H1 (cell line): ENCODE data around the gene OSBPL5. TPM values are rescaled to one million over a fixed set of nuclear protein-coding genes. Genes with fewer than 3 reads are reported as not detected.

Source experiments
- CTCF ChIA-PET: fragments of 300-600 bp; sonication (Branson Sonifier 250); formaldehyde crosslinking; loops from one replicate; lab custom pipeline; 2021; ENCODE audit not compliant: partially characterized antibody; lab: Charles Lee
- POLR2A ChIA-PET: fragments of 300-600 bp; sonication (Branson Sonifier 250); formaldehyde crosslinking; loops from one replicate; lab custom pipeline; 2021; ENCODE audit warnings: inconsistent platforms; ENCODE audit not compliant: partially characterized antibody; lab: Charles Lee
- DNase-seq, 2 experiments: peaks; one replicate each; pipeline versions ENCODE4 v3.0.0 to v3.0.0-alpha.2; 2010 to 2022; ENCODE audit warnings: low spot score in 2 of 2, low read depth in 1 of 2, mixed read lengths in 1 of 2
- FAIRE-seq: peaks from 2 replicates; lab custom pipeline; 2011; peaks lifted over from hg19 to GRCh38; lab: Jason Lieb, UNC
- H2AFZ ChIP-seq: 2 replicates; pipeline ENCODE4 v1.8.1; 2012; ENCODE audit warnings: low read length, inconsistent platforms
- H2AK5ac ChIP-seq: 2 replicates; pipeline ENCODE4 v1.6.1; 2013; ENCODE audit warnings: low read depth, low read length
- H2BK120ac ChIP-seq: replicated peaks from 2 replicates; pipeline ENCODE3; 2013; ENCODE audit warnings: low read depth, low read length, inconsistent platforms
- H2BK12ac ChIP-seq: 2 replicates; pipeline ENCODE4 v1.6.1; 2013; ENCODE audit warnings: low read depth, low read length
- H2BK15ac ChIP-seq: 2 replicates; pipeline ENCODE4 v1.6.1; 2013; ENCODE audit warnings: low read length
- H2BK20ac ChIP-seq: 2 replicates; pipeline ENCODE4 v1.6.1; 2013; ENCODE audit warnings: low read length
- H2BK5ac ChIP-seq: 2 replicates; pipeline ENCODE4 v1.6.1; 2013; ENCODE audit warnings: low read depth, low read length
- H3K14ac ChIP-seq: 2 replicates; pipeline ENCODE4 v1.6.1; 2013; ENCODE audit warnings: inconsistent platforms; ENCODE audit not compliant: insufficient read length
- H3K18ac ChIP-seq: 2 replicates; pipeline ENCODE4 v1.6.1; 2013; ENCODE audit warnings: low read length; ENCODE audit errors: extremely low read depth
- H3K23ac ChIP-seq: 2 replicates; pipeline ENCODE4 v1.6.1; 2013; ENCODE audit warnings: inconsistent platforms; ENCODE audit not compliant: insufficient read length
- H3K23me2 ChIP-seq: 2 replicates; pipeline ENCODE4 v1.6.1; 2013; ENCODE audit warnings: low read depth, low read length
- H3K27ac ChIP-seq: 2 replicates; pipeline ENCODE4 v1.6.1; 2011; ENCODE audit warnings: low read depth, low read length, inconsistent platforms
- H3K27me3 ChIP-seq, 4 experiments: replicated peaks in 1 of 4; 1 replicate in 1 of 4; 2 replicates in 3 of 4; pipeline versions ENCODE4 v1.6.1 to v1.8.1; 2011 to 2013; ENCODE audit warnings: low read length in 3 of 4, mild to moderate bottlenecking in 3 of 4, inconsistent platforms in 2 of 4, mixed read lengths in 2 of 4, moderate library complexity in 1 of 4; ENCODE audit not compliant: control insufficient read depth in 3 of 4, insufficient read depth in 3 of 4; ENCODE audit errors: extremely low read depth in 1 of 4
- H3K36me3 ChIP-seq, 4 experiments: 2 replicates each; pipeline versions ENCODE4 v1.6.1 to v1.8.1; 2011 to 2013; ENCODE audit warnings: mild to moderate bottlenecking in 4 of 4, low read length in 3 of 4, moderate library complexity in 2 of 4, control low read depth in 1 of 4, inconsistent platforms in 1 of 4; ENCODE audit not compliant: insufficient read depth in 4 of 4, control insufficient read depth in 2 of 4
- H3K4ac ChIP-seq: replicated peaks from 2 replicates; pipeline ENCODE3; 2013; ENCODE audit warnings: low read length, low read depth, mixed read lengths, inconsistent platforms; ENCODE audit not compliant: insufficient read length
- H3K4me1 ChIP-seq, 4 experiments: replicated peaks in 1 of 4; 1 replicate in 1 of 4; 2 replicates in 3 of 4; pipeline versions ENCODE4 v1.6.1 to v1.8.1; 2011 to 2013; ENCODE audit warnings: low read length in 3 of 4, inconsistent platforms in 2 of 4, mixed read lengths in 1 of 4; ENCODE audit not compliant: insufficient read depth in 4 of 4, control insufficient read depth in 3 of 4
- H3K4me2 ChIP-seq, 2 experiments: 2 replicates each; pipeline versions ENCODE4 v1.6.1 to v1.8.1; 2011 to 2013; ENCODE audit warnings: low read depth in 2 of 2, low read length in 2 of 2, control low read depth in 1 of 2, inconsistent platforms in 1 of 2, mild to moderate bottlenecking in 1 of 2; ENCODE audit not compliant: insufficient read depth in 1 of 2
- H3K4me3 ChIP-seq, 4 experiments: fragments of 200-600, 300-600 bp in 1 of 4; sonication (generic), shearing (Covaris generic), sonication (Bioruptor Twin) in 1 of 4; 2 replicates each; pipeline versions ENCODE4 v1.5.1 to v1.8.1; 2011 to 2016; ENCODE audit warnings: low read length in 4 of 4, low read depth in 3 of 4, control low read depth in 2 of 4, inconsistent platforms in 2 of 4, mild to moderate bottlenecking in 2 of 4, mixed read lengths in 1 of 4, moderate library complexity in 1 of 4; ENCODE audit not compliant: insufficient read depth in 2 of 4; ENCODE audit errors: extremely low read depth in 1 of 4
- H3K56ac ChIP-seq: replicated peaks from 2 replicates; pipeline ENCODE3; 2013; ENCODE audit warnings: low read depth, mild to moderate bottlenecking, mixed read lengths, low read length, inconsistent platforms; ENCODE audit not compliant: insufficient read length
- H3K79me1 ChIP-seq: 2 replicates; pipeline ENCODE4 v1.6.1; 2013; ENCODE audit warnings: low read depth, low read length, control low read depth
- H3K79me2 ChIP-seq, 2 experiments: 2 replicates each; pipeline versions ENCODE4 v1.6.1 to v1.8.1; 2012 to 2013; ENCODE audit warnings: low read length in 2 of 2, mild to moderate bottlenecking in 2 of 2, inconsistent platforms in 1 of 2; ENCODE audit not compliant: insufficient read depth in 2 of 2, control insufficient read depth in 1 of 2
- H3K9ac ChIP-seq, 4 experiments: replicated peaks in 1 of 4; 1 replicate in 1 of 4; 2 replicates in 3 of 4; pipeline versions ENCODE4 v1.6.1 to v1.8.1; 2011 to 2013; ENCODE audit warnings: low read depth in 3 of 4, low read length in 3 of 4, control low read depth in 2 of 4, mild to moderate bottlenecking in 2 of 4, moderate library complexity in 2 of 4, inconsistent platforms in 1 of 4; ENCODE audit errors: extremely low read depth in 1 of 4
- H3K9me3 ChIP-seq, 2 experiments: 2 replicates each; pipeline versions ENCODE4 v1.6.1 to v1.8.1; 2012 to 2013; ENCODE audit warnings: mild to moderate bottlenecking in 2 of 2, moderate library complexity in 2 of 2, control low read depth in 1 of 2, inconsistent platforms in 1 of 2, low read depth in 1 of 2, low read length in 1 of 2, mixed read lengths in 1 of 2; ENCODE audit not compliant: insufficient read depth in 2 of 2
- H4K20me1 ChIP-seq, 2 experiments: replicated peaks in 1 of 2; 2 replicates each; pipeline versions ENCODE3 to v1.8.1; 2011 to 2013; ENCODE audit warnings: inconsistent platforms in 2 of 2, low read length in 2 of 2, mild to moderate bottlenecking in 1 of 2; ENCODE audit not compliant: insufficient read depth in 2 of 2, control insufficient read depth in 1 of 2
- H4K5ac ChIP-seq: 2 replicates; pipeline ENCODE4 v1.6.1; 2013; ENCODE audit warnings: low read length, low read depth, mixed read lengths, inconsistent platforms; ENCODE audit not compliant: insufficient read length
- H4K8ac ChIP-seq: 2 replicates; pipeline ENCODE4 v1.8.0; 2013; ENCODE audit warnings: mild to moderate bottlenecking, moderate library complexity, low read length, inconsistent platforms; ENCODE audit not compliant: insufficient read depth; ENCODE audit errors: extremely low read depth
- H4K91ac ChIP-seq: replicated peaks from 2 replicates; pipeline ENCODE3; 2013; ENCODE audit warnings: low read length, mixed read lengths, inconsistent platforms; ENCODE audit not compliant: insufficient read length
- ATF3 ChIP-seq: IDR thresholded peaks from 2 replicates; pipeline ENCODE4 v1.6.1; 2011; ENCODE audit warnings: low read depth, mild to moderate bottlenecking, low read length; ENCODE audit not compliant: insufficient read depth
- EGR1 ChIP-seq: IDR thresholded peaks from 2 replicates; pipeline ENCODE4 v1.6.1; 2011; ENCODE audit warnings: low read depth, low read length, borderline replicate concordance
- RAD21 ChIP-seq, 2 experiments: IDR thresholded peaks in 1 of 2; conservative IDR thresholded peaks in 1 of 2; 2 replicates each; pipeline ENCODE4 v1.6.1; 2011; ENCODE audit warnings: low read depth in 2 of 2, low read length in 2 of 2, improper control_type of control experiment in 1 of 2, inconsistent platforms in 1 of 2, mild to moderate bottlenecking in 1 of 2, moderate library complexity in 1 of 2
- SAP30 ChIP-seq: fragments of 300-600 bp; sonication (generic); IDR thresholded peaks from 2 replicates; pipeline ENCODE4 v1.7.1; 2012; ENCODE audit warnings: low read length, moderate library complexity, mild to moderate bottlenecking, inconsistent platforms; ENCODE audit not compliant: insufficient read depth, insufficient replicate concordance
- SIN3A ChIP-seq, 2 experiments: IDR thresholded peaks in 1 of 2; conservative IDR thresholded peaks in 1 of 2; 2 replicates each; pipeline ENCODE4 v1.6.1; 2011 to 2012; ENCODE audit warnings: low read length in 2 of 2, improper control_type of control experiment in 1 of 2, low read depth in 1 of 2, mild to moderate bottlenecking in 1 of 2
- SP1 ChIP-seq: IDR thresholded peaks from 2 replicates; pipeline ENCODE4 v1.6.1; 2011; ENCODE audit warnings: low read depth, low read length
- TAF1 ChIP-seq: IDR thresholded peaks from 2 replicates; pipeline ENCODE4 v1.6.1; 2011; ENCODE audit warnings: mild to moderate bottlenecking, low read depth, low read length
- TAF7 ChIP-seq: optimal IDR thresholded peaks from 2 replicates; pipeline ENCODE3; 2011; ENCODE audit warnings: low read depth, mild to moderate bottlenecking, inconsistent platforms, low read length, moderate library complexity, borderline replicate concordance
- TBP ChIP-seq: IDR thresholded peaks from 2 replicates; pipeline ENCODE4 v1.6.1; 2011; ENCODE audit warnings: low read depth, low read length, improper control_type of control experiment
- USF2 ChIP-seq: IDR thresholded peaks from 2 replicates; pipeline ENCODE4 v1.6.1; 2011; ENCODE audit warnings: low read length, improper control_type of control experiment
- WGBS, 2 experiments: shearing (Covaris generic) in 1 of 2; methylation state at CpG; one replicate each; pipeline versions ENCODE4 v1.1.6 to v1.1.7; 2013 to 2015; ENCODE audit warnings: low lambda C conversion rate in 2 of 2, mixed read lengths in 2 of 2, inconsistent platforms in 1 of 2, low coverage in 1 of 2, missing lambda C conversion rate in 1 of 2; ENCODE audit not compliant: insufficient replicate concordance in 2 of 2, insufficient coverage in 1 of 2, insufficient read length in 1 of 2; ENCODE audit errors: extremely low coverage in 1 of 2, missing lambda C conversion rate in 1 of 2; 5-methylcytosine and 5-hydroxymethylcytosine counted together
- polyA plus RNA-seq, 7 experiments: library from polyadenylated mRNA; depleted of rRNA in 3 of 7; stranded (reverse) in 5 of 7; unstranded in 2 of 7; fragments of >200 nt in 5 of 7; fragments of 200-250 nt in 2 of 7; gene quantifications; 1 replicate in 5 of 7; 2 replicates in 1 of 7; 4 replicates in 1 of 7; pipeline versions ENCODE4 v1.2.1 to v1.2.3, GENCODE V29; 2011 to 2013; ENCODE audit warnings: missing spikeins in 2 of 7, mixed read lengths in 2 of 7
- total RNA-seq: library from RNA; stranded (reverse); fragmentation: NEBNext Ultra II Directional; extraction: Animal tissue kit (Norgen Biotek cat#: 25700); gene quantifications from 2 replicates; pipeline ENCODE4 v1.2.1, GENCODE V29; 2021

Gene OSBPL5
- total and polyA plus RNA-seq, 2 of the 8 experiments (the other 6 are each of a cell fraction or from before 2014, with no cell fraction given), result 3.4 to 9.9 TPM

- no peak overlapping the region for H3K56ac ChIP-seq
- no peak overlapping the region for H4K91ac ChIP-seq
- 96% methylated on average over 25 of the region's 38 CpGs; no CpG with 5 or more reads in 1 of the 2 experiments for WGBS, 2 experiments
- no peaks in the 10 kb centered on the region for H3K79me2 ChIP-seq
- no peak overlapping the region for H2AK5ac ChIP-seq
- no peak overlapping the region for H4K5ac ChIP-seq
- H3K9ac ChIP-seq, result no peak overlapping the region
- H3K4ac ChIP-seq, result no peak overlapping the region
- H3K27ac ChIP-seq, result no peak overlapping the region
- no peak overlapping the region; the same call in 1 of the 2 replicates for H2BK15ac ChIP-seq
- H3K79me1 ChIP-seq, result no peaks in the 10 kb centered on the region
- H3K4me1 ChIP-seq, result peaks cover 0 to 7% (median 2%) of the 10 kb centered on the region in 4 experiments; a peak in 4 of 7 replicates
- no peak overlapping the region for H3K4me3 ChIP-seq
- no peak overlapping the region for H2BK120ac ChIP-seq
- peaks cover 0 to 9% of the 10 kb centered on the region in 2 experiments for H4K20me1 ChIP-seq
- no peak overlapping the region for H3K14ac ChIP-seq
- no peak for DNase-seq
- no peak overlapping the region for H2AFZ ChIP-seq
- FAIRE-seq, result no peak
- no peak overlapping the region for H2BK20ac ChIP-seq
- H3K9me3 ChIP-seq, result no peaks in the 10 kb centered on the region
- CTCF ChIA-PET, result interaction anchor here (1.1 to 1.7 kb wide), 2 partner anchors 10 to 27 kb away, joined by 3 to 4 read pairs; no protein-coding TSS in a partner anchor
- no peak overlapping the region for H3K18ac ChIP-seq
- no peaks in the 10 kb centered on the region for H3K36me3 ChIP-seq
- no peaks in the 10 kb centered on the region for H3K23me2 ChIP-seq
- no peak overlapping the region for H3K4me2 ChIP-seq
- no peaks in the 10 kb centered on the region for H3K27me3 ChIP-seq
- no peak overlapping the region for H2BK5ac ChIP-seq
- no peak overlapping the region; the same call in 1 of the 2 replicates for H4K8ac ChIP-seq
- H2BK12ac ChIP-seq, result no peak overlapping the region
- H3K23ac ChIP-seq, result no peak overlapping the region
- POLR2A ChIA-PET, result no interaction called here
- TF ChIP-seq SIN3A (conservative IDR thresholded peaks at IDR 0.05 in 1 of 2, IDR thresholded peaks at IDR 0.05 in 1 of 2; ENCODE audit: low read depth in 1 of 2, low read length in 2 of 2) (no peak), ATF3 (no peak), TAF7 (no peak), SP1 (no peak), EGR1 (no peak), TAF1 (no peak), SAP30 (no peak), USF2 (no peak), TBP (no peak), RAD21 (IDR thresholded peaks at IDR 0.05 in 1 of 2, conservative IDR thresholded peaks at IDR 0.05 in 1 of 2; ENCODE audit: low read depth in 2 of 2, low read length in 2 of 2) (no peak)
Measured at GRCh38 chr11:3143136-3143880, 21.8 kb downstream of the OSBPL5 start.
